HFFc6 (cell line): ENCODE results near the gene BCL2. TPM values are rescaled to one million over a fixed set of nuclear protein-coding genes. Genes with fewer than 3 reads are reported as not detected.

Experiments
- DNase-seq: peaks from one replicate; pipeline ENCODE4 v3.0.0-alpha.2; 2018
- H3K27ac Mint-ChIP-seq: 2 replicates; pipeline ENCODE4 v1.8.0; 2020; ENCODE audit warnings: mild to moderate bottlenecking, mixed read lengths
- H3K27me3 Mint-ChIP-seq: 2 replicates; pipeline ENCODE4 v1.8.0; 2021; ENCODE audit warnings: mild to moderate bottlenecking, moderate library complexity, mixed read lengths; ENCODE audit not compliant: insufficient read depth
- H3K36me3 Mint-ChIP-seq: 2 replicates; pipeline ENCODE4 v1.8.0; 2021; ENCODE audit warnings: low read depth, mixed read lengths
- H3K4me1 Mint-ChIP-seq: 2 replicates; pipeline ENCODE4 v1.8.0; 2020; ENCODE audit warnings: low read depth, mixed read lengths
- H3K4me3 Mint-ChIP-seq: 2 replicates; pipeline ENCODE4 v1.8.0; 2020; ENCODE audit warnings: mild to moderate bottlenecking, moderate library complexity, mixed read lengths
- H3K9me3 Mint-ChIP-seq: 2 replicates; pipeline ENCODE4 v1.8.0; 2020; ENCODE audit warnings: mild to moderate bottlenecking, mixed read lengths
- CTCF ChIP-seq: fragments of 200-600 bp; sonication (generic); IDR thresholded peaks from 2 replicates; pipeline ENCODE4 v1.5.0; 2021; ENCODE audit warnings: antibody characterized with exemption, mild to moderate bottlenecking
- total RNA-seq, 6 experiments: library from RNA; stranded (reverse); fragmentation: NEBNext Ultra II Directional; extraction: Animal tissue kit (Norgen Biotek cat#: 25700); gene quantifications; 2 replicates in 1 of 6; 3 replicates in 5 of 6; pipeline ENCODE4 v1.2.3, GENCODE V29; 2021

BCL2 gene
- total RNA-seq, 6 experiments from 2014 or later = 0.17 to 1.1 (median 0.95) TPM

DNA sequence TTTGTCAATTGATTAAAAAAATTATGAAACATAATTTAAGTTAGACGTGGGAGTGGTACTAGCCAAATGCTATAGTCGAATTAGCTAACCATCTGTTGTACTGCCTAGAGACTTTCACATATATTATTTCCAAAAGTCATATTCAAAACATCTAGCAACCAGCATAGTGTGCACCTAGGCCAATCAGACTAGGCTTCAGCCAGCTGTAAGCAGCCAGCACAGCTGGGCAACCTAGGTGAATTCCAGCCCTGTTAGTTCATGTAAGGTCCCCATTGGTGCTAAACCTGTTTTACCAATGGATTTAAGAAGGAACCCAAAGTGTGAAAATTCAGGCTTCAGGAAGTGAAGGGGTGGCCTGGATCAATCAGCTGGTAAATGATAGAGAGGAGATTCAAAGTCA is 144.3 kb downstream of the BCL2 start:
- Mint-ChIP-seq H3K27ac (no peak overlapping the region), H3K9me3 (no peaks in the 10 kb centered on the region), H3K4me1 (peaks cover 5% of the 10 kb centered on the region; the same call in 1 of the 2 replicates), H3K4me3 (no peak overlapping the region), H3K36me3 (no peaks in the 10 kb centered on the region), H3K27me3 (peaks cover 39% of the 10 kb centered on the region)
- TF ChIP-seq CTCF = no peak
- DNase-seq = no peak

- no peak for TF ChIP-seq CTCF
- Mint-ChIP-seq H3K9me3 (no peaks in the 10 kb centered on the region), H3K36me3 (no peaks in the 10 kb centered on the region), H3K27me3 (peaks cover 31% of the 10 kb centered on the region), H3K4me3 (no peak overlapping the region), H3K4me1 (peaks cover 5% of the 10 kb centered on the region; the same call in 1 of the 2 replicates), H3K27ac (no peak overlapping the region)
- no peak for DNase-seq
Observed at GRCh38 chr18:63173983-63174382, 145.6 kb downstream of the BCL2 start.

DNA sequence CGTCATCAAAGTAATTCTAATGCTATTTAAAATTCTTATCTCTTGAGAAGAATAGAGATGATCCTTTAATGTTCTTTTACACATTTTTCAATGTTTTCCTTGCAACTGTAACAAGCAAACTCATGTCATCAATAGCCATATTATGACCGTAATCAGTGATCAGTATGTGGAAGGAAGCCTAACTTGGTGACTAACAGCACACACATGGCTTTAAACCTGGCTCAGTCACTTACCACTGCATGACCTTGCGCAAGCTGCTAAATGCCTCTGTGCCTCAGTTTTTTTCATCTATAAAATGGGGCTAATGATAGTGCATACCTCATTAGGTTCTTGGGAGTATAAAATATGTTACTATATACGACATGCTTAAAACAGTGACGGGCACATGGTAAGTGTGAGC is 149.7 kb downstream of the BCL2 start:
- no peak for TF ChIP-seq CTCF
- peaks cover 26% of the 10 kb centered on the region for H3K27me3 Mint-ChIP-seq
- no peak overlapping the region for H3K27ac Mint-ChIP-seq
- H3K9me3 Mint-ChIP-seq = no peaks in the 10 kb centered on the region
- no peaks in the 10 kb centered on the region for H3K36me3 Mint-ChIP-seq
- DNase-seq = no peak
- no peak overlapping the region for H3K4me3 Mint-ChIP-seq
- no peaks in the 10 kb centered on the region for H3K4me1 Mint-ChIP-seq

GRCh38 chr18:63168287-63168686 is 151.3 kb downstream of the BCL2 start:
- no peak for TF ChIP-seq CTCF
- Mint-ChIP-seq H3K4me3 (no peak overlapping the region), H3K9me3 (no peaks in the 10 kb centered on the region), H3K4me1 (no peaks in the 10 kb centered on the region), H3K36me3 (no peaks in the 10 kb centered on the region), H3K27ac (no peak overlapping the region), H3K27me3 (peaks cover 28% of the 10 kb centered on the region)
- DNase-seq = no peak

- Mint-ChIP-seq H3K27ac (no peak overlapping the region), H3K4me3 (no peak overlapping the region), H3K9me3 (no peaks in the 10 kb centered on the region), H3K36me3 (no peaks in the 10 kb centered on the region), H3K4me1 (peaks cover 18% of the 10 kb centered on the region), H3K27me3 (peaks cover 24% of the 10 kb centered on the region)
- no peak for TF ChIP-seq CTCF
- no peak for DNase-seq
Observed at GRCh38 chr18:63166142-63166541, 153.4 kb downstream of the BCL2 start.

DNA sequence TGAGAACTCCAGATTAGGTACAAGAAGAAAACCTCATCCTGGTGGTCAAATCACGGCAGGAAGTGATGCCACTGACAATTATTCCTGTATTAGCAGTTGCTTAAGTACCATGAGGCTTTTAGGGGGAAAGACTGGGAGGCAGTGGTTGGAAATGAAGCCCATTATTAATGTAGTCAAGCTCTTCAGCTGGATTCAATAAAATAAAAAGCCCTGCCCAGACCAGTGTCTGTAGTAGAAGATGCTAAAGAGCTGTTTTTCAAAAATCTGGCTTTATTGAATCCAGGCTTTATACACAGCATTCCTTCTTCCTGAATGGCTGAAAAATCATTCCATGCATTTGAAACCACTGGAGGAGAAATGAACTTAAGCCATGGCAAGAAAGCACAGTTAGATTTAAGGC is 155.2 kb downstream of the BCL2 start:
- Mint-ChIP-seq H3K4me3 (no peak overlapping the region), H3K4me1 (peaks cover 21% of the 10 kb centered on the region), H3K36me3 (no peaks in the 10 kb centered on the region), H3K9me3 (no peaks in the 10 kb centered on the region), H3K27me3 (peaks cover 24% of the 10 kb centered on the region), H3K27ac (no peak overlapping the region)
- DNase-seq = no peak
- TF ChIP-seq CTCF = no peak
